Left cardiac atrium (tissue), 4 donors: ENCODE results near the gene FOXN1. TPM values are rescaled to one million over a fixed set of nuclear protein-coding genes. Genes with fewer than 3 reads are reported as not detected.

Experiments
- ATAC-seq, 2 donors: fragments of 200-7000 bp; cut with Tn5 transposase; one replicate each; pipeline ENCODE4 v1.9.1; 2020; ENCODE audit warnings: mild to moderate bottlenecking in 2 of 2, moderate library complexity in 2 of 2
- DNase-seq: peaks from one replicate; pipeline ENCODE4 v3.0.0-alpha.2; 2020
- intact Hi-C, 2 donors: fragments of 100-400 bp; cut with DNase I; formaldehyde crosslinking; loops; one replicate each; pipeline versions ENCODE4 v1.14.1 to v1.15.1; 2022 to 2023
- total RNA-seq, 2 donors: library from RNA; stranded (reverse); fragmentation: NEBNext Ultra II Directional; extraction: Animal tissue kit (Norgen Biotek cat#: 25700); gene quantifications; one replicate each; pipeline ENCODE4 v1.2.1, GENCODE V29; 2021
- donor health status: DM: no; HTN: yes; CAD: no.
- donor health status: DM: no; HTN: yes; CAD: no; lungs with severe emphysema.
- donor health status: DM: yes; HTN: yes; CAD: no.
- donor health status: Dilated cardiomyopathy.

Gene FOXN1
- total RNA-seq, 2 donors from 2014 or later: not detected

DNA sequence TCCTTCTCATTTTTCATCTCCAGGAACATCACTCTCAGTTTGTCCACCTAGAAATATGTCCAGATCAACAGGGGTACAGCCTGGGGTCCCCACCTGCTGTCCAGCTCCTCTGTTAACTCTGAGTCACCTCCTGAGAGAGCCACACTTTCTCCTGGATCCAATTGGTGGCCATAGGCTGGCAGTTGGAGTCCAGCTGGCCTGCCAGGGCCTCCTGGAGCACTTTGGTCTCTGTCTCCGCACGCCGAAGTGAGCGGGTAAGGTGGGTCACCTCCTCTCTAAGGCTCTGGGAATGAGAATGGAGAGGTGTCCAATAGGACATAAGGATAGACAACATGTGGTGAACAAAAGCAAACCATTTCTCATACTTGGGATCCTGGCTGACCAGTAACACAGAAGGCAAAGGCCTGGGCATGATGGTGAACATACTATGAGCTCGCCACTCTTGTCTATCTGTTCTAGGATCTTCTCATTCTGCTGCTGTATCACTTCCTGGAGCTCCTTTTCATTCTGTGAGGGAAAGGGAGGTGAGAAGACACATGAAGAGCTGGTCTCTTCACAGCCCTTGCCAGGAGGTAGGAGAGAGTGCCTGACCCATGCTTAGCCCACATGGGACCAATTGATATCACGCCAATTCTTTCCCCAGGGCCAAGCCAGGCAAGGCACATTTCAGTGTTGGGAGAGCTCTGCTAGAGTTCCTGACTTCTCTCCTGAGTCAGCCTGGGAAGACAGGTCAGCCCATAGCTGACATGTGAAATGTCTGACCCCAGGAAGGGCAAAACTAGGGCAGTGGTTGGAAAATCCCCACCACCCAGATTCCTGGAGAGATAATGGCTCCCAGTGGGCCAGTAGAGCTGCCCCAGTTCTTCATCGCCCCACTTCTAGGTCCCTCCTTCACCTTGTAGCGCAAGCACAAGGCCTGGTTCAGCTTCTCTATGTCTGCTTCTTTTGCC, 72.4 kb downstream of the FOXN1 start:
- no peak for DNase-seq
- no peak for ATAC-seq
- intact Hi-C loops: no loop called here

DNA sequence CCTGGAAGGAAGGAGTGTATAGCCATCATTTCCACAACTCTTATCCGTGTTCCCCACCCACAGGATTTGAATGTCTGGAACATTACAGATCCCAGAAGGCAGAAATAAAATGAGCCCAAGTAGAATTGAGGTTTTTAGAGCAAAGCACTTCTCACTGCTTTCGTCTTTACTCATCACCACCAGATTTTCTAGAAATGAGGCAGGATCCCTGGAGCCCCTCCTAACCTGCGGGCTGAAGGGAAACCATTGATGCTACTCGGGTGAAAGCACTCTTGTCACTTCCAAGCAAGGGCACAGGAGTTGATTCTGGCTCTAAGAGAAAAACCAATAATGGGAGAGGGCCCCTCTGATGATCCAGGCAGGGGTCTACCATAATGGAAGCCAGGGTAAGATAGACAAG, 73.4 kb downstream of the FOXN1 start:
- no peak for DNase-seq
- intact Hi-C loops: no loop called here
- ATAC-seq: no peak

DNA sequence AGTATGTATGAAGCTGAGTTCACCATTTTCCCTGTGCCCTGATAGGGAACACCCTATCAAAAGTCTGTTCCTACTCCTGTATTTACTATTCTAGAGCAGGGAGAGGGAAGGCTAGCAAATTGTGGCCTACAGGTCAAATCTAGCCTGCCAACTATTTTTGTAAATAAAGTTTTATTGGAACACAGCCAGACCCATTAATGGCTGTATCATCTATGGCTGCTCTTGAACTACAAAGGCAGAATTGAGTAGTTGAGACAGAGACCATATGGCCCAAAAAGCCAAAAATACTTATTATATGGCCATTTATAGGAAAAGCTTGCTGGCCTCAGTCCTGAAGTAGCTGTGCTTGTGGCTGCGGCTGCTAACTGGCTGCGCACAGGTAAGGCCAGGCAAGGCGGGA, 74.8 kb downstream of the FOXN1 start:
- DNase-seq (no peak), ATAC-seq (no peak)
- intact Hi-C loops: no loop called here

DNA sequence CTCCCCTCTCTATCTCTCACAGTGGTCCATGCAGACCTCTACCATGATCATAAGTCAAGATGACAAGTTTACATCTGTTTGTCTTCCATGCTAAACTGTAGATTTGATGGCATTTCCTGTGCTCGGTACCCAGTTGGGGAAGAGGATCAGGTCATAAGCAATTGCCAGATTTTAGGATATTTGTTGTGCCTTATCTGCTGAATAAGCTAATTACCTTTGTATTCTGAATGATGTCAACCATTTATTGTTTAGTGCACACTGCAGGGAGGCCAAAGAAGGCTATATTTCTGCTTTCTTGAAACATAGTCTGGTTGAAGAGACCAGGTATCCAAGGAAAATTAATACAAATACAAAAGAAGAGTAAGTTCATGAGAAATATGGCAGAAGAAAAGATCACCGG, 76.4 kb downstream of the FOXN1 start:
- intact Hi-C loops: no loop called here
- ATAC-seq (no peak), DNase-seq (no peak)

GRCh38 chr17:28584434-28584833, 78.3 kb downstream of the FOXN1 start:
- intact Hi-C loops: no loop called here
- DNase-seq: no peak
- no peak for ATAC-seq

GRCh38 chr17:28585851-28586250, 79.7 kb downstream of the FOXN1 start:
- intact Hi-C loops: no loop called here
- no peak for ATAC-seq

More at GRCh38 chr17:28585851-28586250, 79.7 kb downstream of the FOXN1 start:
- DNase-seq: no peak

Other genes starting within 250 kb of the FOXN1 start
- gene TMEM97, start 187.1 kb upstream of the FOXN1 start, total RNA-seq: 1 to 10 TPM; 5.4 to 6.0 TPM
- gene IFT20, start 170.9 kb upstream of the FOXN1 start, total RNA-seq: 10 to 100 TPM; 17.7 to 21.0 TPM
- 10 to 100 TPM; 26.4 to 83.8 TPM for gene TNFAIP1, start 170.6 kb upstream of the FOXN1 start, total RNA-seq
- 100 to 1,000 TPM in 1 of 2 donors, 10 to 100 TPM in 1; 96.3 to 107 TPM for gene POLDIP2, start 148.8 kb upstream of the FOXN1 start, total RNA-seq
- not detected for gene SEBOX, start 141.1 kb upstream of the FOXN1 start, total RNA-seq
- gene VTN, start 136.0 kb upstream of the FOXN1 start, total RNA-seq: 10 to 100 TPM; 14.3 to 24.3 TPM
- gene SARM1, start 134.7 kb upstream of the FOXN1 start, total RNA-seq: 10 to 100 TPM in 1 of 2 donors, 1 to 10 TPM in 1; 6.1 to 10.3 TPM
- gene SLC46A1, start 100.1 kb upstream of the FOXN1 start, total RNA-seq: 1 to 10 TPM; 7.0 to 9.9 TPM
- not detected for gene SLC13A2, start 32.7 kb upstream of the FOXN1 start, total RNA-seq
- gene UNC119, start 46.3 kb downstream of the FOXN1 start, total RNA-seq: 10 to 100 TPM; 13.6 to 23.6 TPM
- 10 to 100 TPM; 39.9 to 41.4 TPM for gene PIGS, start 65.2 kb downstream of the FOXN1 start, total RNA-seq
- gene ALDOC, start 70.5 kb downstream of the FOXN1 start, total RNA-seq: 100 to 1,000 TPM; 138 to 164 TPM
- gene SPAG5, start 92.7 kb downstream of the FOXN1 start, total RNA-seq: 1 to 10 TPM in 1 of 2 donors, under 1 TPM in 1; 0.97 to 2.7 TPM
- gene RSKR, start 107.8 kb downstream of the FOXN1 start, total RNA-seq: 1 to 10 TPM; 4.4 to 5.8 TPM
- 10 to 100 TPM; 83.6 to 93.3 TPM for gene BLTP2, start 138.8 kb downstream of the FOXN1 start, total RNA-seq
- 10 to 100 TPM; 32.9 to 33.7 TPM for gene SDF2, start 155.6 kb downstream of the FOXN1 start, total RNA-seq
- gene SUPT6H, start 155.9 kb downstream of the FOXN1 start, total RNA-seq: 10 to 100 TPM; 35.6 to 47.2 TPM
- 1 to 10 TPM in 1 of 2 donors, under 1 TPM in 1; 0.97 to 1.6 TPM for gene PROCA1, start 205.5 kb downstream of the FOXN1 start, total RNA-seq
- 10 to 100 TPM; 37.2 to 53.8 TPM for gene RAB34, start 211.5 kb downstream of the FOXN1 start, total RNA-seq
- gene RPL23A, start 213.6 kb downstream of the FOXN1 start, total RNA-seq: 100 to 1,000 TPM; 894 to 914 TPM
- 1 to 10 TPM; 3.5 to 3.7 TPM for gene TLCD1, start 219.9 kb downstream of the FOXN1 start, total RNA-seq
- 1 to 10 TPM in 1 of 2 donors, under 1 TPM in 1; 0.85 to 1.3 TPM for gene NEK8, start 222.4 kb downstream of the FOXN1 start, total RNA-seq
- gene TRAF4, start 237.7 kb downstream of the FOXN1 start, total RNA-seq: 1 to 10 TPM; 6.6 to 9.8 TPM